A549 (cell line): ENCODE measurements around the gene PTGR2.

ENCODE experiments used
- CTCF ChIP-seq: fragments of >200 bp; sonication (Bioruptor Twin); formaldehyde crosslinking; IDR thresholded peaks from 3 replicates; pipeline ENCODE4 v1.5.1; 2016
- E2F6 ChIP-seq: IDR thresholded peaks from 2 replicates; pipeline ENCODE4 v1.6.1; 2012; ENCODE audit warnings: low read depth, borderline replicate concordance
- HMGXB4 ChIP-seq: fragments of 250-450 bp; sonication (Bioruptor Pico); IDR thresholded peaks from 2 replicates; pipeline ENCODE4 v1.5.0; 2021; ENCODE audit warnings: mild to moderate bottlenecking, moderate library complexity, borderline replicate concordance
- MAX ChIP-seq: IDR thresholded peaks from 2 replicates; pipeline ENCODE4 v1.6.1; 2012
- NFE2L2 ChIP-seq: fragments of 150-350 bp; conservative IDR thresholded peaks from 2 replicates; pipeline ENCODE4 v1.6.1; 2014; ENCODE audit warnings: low read length
- PHF8 ChIP-seq: fragments of 200-600 bp; sonication (generic); IDR thresholded peaks from 2 replicates; pipeline ENCODE4 v1.6.1; 2016; ENCODE audit warnings: low read depth, mild to moderate bottlenecking, antibody characterized with exemption, moderate library complexity, borderline replicate concordance
- POLR2A ChIP-seq: IDR thresholded peaks from 2 replicates; pipeline ENCODE4 v1.6.1; 2012; ENCODE audit warnings: mild to moderate bottlenecking, low read length
- RAD21 ChIP-seq, 2 experiments: fragments of >200 bp in 1 of 2; sonication (Bioruptor Twin) in 1 of 2; formaldehyde crosslinking in 1 of 2; IDR thresholded peaks in 1 of 2; conservative IDR thresholded peaks in 1 of 2; 2 replicates in 1 of 2; 3 replicates in 1 of 2; pipeline ENCODE4 v1.6.1; 2012 to 2018; ENCODE audit warnings: inconsistent platforms in 1 of 2
- REST ChIP-seq: fragments of 200-600 bp; sonication (generic); IDR thresholded peaks from 2 replicates; pipeline ENCODE4 v1.6.1; 2016; ENCODE audit warnings: antibody characterized with exemption, mild to moderate bottlenecking, moderate library complexity
- RFX5 ChIP-seq: fragments of 450-650 bp; IDR thresholded peaks from 2 replicates; pipeline ENCODE4 v1.7.1; 2014; ENCODE audit warnings: antibody characterized with exemption, mild to moderate bottlenecking, moderate library complexity
- ZSCAN20 ChIP-seq: fragments of 250-450 bp; sonication (Bioruptor Pico); IDR thresholded peaks from 2 replicates; pipeline ENCODE4 v1.8.0; 2022; ENCODE audit warnings: mild to moderate bottlenecking, moderate library complexity

- no peak for TF ChIP-seq POLR2A
- TF ChIP-seq CTCF, result no peak
- TF ChIP-seq RAD21 (conservative IDR thresholded peaks at IDR 0.05 in 1 of 2, IDR thresholded peaks at IDR 0.05 in 1 of 2), result no peak
- no peak for TF ChIP-seq MAX
- TF ChIP-seq PHF8, result no peak
- TF ChIP-seq ZSCAN20 (CRISPR knock-in tag), result no peak
- no peak for TF ChIP-seq E2F6
- TF ChIP-seq RFX5, result no peak
- no peak for TF ChIP-seq REST
- TF ChIP-seq NFE2L2, result no peak
- no peak for TF ChIP-seq HMGXB4
These were observed 18.6 kb upstream of the PTGR2 start for GRCh38 chr14:73833034-73833433.
